Raji (cell line): ENCODE results near the gene TGFA.

ENCODE experiments used
- POLR2A ChIP-seq: IDR thresholded peaks from 2 replicates; pipeline ENCODE4 v1.6.1; 2011; ENCODE audit warnings: low read depth, low read length, control low read depth; ENCODE audit not compliant: insufficient read depth

The TGFA gene

DNA sequence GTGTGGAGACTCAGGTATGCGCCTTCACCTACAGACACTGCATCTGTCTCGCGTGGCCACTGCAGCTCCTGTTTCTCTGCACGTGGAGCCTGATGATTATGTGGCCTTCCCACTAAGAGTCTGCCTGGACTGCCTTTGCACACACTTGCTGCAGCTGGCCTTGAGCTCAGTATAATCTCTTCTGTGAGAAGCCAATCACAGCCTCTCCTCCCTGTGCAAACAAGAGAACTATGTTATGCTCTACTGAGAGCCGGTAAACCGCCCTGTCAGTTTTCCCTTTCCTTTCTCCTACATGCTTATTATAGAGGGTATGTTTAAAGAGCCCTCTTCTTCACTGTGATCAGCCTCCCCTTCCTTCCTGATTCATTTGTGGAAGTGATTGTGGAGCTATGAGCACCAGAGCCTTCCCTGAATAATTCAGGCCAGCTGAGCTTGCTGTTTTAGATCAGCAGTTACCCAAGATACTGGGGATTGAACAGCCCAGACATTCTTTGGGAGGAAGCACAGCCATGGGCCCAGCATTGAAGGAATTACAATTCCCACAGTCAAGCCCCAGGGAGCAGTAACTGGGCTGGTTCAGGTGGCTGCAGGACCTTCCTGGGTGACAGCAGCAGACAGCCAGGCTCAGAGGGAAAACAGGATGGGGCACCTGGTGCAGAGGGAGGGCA, 3.7 kb upstream of the TGFA start:
- TF ChIP-seq POLR2A, result no peak

DNA sequence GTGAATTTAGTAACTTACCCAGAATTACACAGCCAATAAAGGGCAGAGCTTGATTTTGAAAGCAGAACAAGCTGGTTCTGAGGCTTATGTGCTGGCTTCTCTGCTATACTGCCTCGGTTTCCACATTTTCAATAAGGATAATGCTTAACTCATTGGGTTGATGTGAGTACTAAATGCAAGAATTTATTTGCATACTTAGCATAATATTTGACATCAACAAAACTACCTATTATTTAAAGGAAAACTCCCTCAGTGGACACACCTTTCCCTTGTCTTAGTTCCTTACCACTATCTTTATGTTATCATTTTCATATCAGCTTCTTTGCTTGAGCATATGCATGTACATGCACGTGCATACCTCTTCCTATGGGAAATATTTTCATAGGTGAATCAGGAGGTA, 3.0 kb upstream of the TGFA start:
- TF ChIP-seq POLR2A, result no peak

DNA sequence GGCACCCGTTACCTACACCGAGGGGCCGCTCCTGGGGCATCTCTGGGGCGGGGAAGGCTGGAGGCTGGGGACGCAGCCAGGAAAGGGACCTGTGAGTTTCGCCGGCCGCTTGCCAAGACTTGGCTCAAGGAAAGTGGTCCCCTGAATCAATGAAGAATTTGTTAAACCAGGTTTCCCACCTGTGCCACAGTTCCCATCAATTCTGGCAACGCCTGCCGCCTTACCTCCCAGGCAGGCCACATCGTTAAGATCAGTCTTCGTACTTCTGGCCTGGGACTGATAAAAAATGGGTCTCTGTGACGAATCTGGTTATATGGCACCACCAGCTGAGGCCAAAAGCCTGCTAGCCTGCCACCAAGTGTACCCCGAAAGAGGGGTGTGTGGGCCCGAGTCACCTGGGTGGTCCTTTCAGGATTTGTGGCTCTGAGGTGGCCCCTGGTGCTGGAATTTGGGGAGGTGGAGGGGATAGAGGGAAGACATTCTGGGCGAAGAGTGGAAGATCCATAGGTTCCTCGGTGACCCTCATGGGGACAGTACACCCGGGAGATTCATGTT, 789 bp upstream of the TGFA start:
- TF ChIP-seq POLR2A, result no peak

DNA sequence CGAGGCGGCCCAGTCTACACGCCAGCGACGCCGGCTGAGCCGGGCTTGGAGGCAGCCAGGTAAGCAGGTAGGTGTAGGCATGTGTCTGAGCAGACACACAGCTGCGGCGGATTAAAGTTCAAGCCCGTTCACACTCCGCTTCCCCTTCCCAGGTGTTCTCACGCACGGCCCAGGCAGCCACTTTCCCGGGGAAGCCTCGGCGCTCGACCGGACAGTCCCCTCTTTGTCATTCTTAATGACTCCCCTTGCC, 367 bp downstream of the TGFA start:
- TF ChIP-seq POLR2A, result no peak

DNA sequence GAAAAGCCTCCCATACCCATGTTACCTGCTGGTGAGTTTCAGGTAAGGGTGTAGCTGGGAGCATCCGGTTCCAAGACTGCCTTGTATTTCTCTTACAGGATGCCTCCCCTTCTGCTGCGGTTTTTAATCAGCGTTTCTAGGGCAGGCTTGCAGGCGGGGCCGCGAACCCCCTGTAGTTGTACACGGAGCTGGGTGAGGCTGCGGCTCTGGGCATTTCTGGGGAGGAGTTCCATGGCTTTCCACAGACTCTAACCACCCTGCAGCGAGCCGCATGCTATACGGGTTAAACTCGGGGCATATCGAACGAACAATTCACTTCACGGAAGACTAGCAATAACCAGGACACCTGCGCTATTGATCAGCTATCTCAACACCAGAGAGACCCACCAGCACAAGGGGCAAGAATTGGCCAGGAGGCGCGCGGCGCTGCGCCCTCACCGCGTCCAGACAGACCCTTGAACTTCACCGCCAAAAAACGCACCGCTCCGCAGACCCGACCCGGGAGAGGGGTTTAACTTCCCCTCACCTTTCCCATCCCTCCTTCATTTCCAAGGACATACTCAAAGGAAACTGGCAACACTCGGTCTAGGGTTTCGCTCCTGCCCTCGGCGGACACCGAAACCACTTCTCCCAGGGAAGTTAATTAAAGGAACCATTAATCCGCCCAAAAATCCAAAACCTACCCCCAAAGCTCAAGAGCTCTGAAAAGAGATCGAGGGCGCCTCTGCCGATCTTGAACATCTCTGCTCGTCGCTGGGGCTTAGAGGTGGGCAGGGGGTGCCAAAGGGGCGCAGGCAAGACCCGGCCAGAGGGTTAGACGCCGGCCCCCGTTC, 909 bp downstream of the TGFA start:
- TF ChIP-seq POLR2A, result no peak

DNA sequence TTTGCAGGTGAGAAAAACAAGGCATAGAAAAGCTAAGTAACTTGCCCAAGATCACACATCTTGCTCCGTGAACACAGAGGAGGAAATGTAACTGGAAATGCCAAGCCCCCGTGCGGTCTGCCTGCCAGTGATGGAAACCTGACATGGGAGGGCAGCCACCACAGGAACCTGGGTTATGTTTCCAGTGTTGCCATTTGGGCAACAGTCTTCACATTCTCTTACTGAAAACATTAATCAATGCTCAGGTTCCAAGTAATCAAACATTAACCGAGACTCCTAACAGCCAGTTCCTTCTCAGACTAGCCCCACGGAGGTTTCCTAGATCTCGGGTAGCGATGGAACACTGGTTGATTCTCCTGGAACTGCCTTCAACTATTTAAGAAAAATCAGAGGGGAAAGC, 2.5 kb downstream of the TGFA start:
- TF ChIP-seq POLR2A, result no peak

DNA sequence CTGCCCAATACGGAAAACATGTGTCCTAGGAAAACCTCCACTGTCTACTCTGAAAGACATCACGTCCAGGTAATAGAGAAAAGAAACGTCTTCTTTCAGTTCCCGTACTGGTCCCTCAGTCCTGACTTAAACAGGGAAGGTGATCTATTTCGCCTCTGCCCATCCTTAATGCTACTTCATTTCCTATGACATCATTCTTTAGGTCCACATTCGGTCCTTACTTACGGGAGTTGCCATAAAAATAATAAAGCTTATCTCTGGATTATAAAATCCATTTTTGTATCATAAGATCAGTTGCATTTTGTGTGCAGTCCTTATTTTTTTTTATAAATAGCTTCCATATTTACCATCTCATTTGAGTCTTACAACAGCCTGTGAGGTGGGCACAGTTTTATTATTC, 3.7 kb downstream of the TGFA start:
- TF ChIP-seq POLR2A, result no peak

DNA sequence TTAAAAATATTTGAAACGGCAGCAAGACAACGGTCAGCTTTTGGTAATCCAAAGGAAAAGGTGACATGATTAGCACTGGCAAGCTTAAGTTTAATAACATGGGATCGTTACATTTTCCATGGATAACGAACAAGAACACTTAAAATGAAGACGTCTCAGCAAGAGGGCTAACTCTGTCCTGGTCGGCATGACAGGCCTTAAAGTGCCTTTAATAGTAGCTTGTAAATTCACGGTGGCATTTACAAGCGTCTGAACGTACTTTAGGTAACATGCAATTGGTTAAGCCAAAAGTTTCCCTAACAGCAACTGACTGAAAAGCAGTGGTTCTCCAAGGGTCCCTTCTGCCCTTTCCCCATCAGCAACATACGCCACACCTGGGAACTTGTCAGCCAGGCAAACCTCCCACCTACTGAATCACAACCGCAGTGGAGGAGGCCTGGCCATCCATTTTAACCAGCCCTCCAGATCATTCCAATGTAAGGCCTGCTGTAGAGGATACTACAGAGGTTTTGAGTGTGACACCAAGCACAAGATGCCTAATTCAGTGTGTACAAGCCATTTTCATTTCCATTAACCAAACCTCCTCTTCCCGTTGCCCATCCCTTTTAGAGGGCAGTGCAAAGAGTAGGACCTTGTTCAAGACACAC, 4.4 kb downstream of the TGFA start:
- TF ChIP-seq POLR2A, result no peak

DNA sequence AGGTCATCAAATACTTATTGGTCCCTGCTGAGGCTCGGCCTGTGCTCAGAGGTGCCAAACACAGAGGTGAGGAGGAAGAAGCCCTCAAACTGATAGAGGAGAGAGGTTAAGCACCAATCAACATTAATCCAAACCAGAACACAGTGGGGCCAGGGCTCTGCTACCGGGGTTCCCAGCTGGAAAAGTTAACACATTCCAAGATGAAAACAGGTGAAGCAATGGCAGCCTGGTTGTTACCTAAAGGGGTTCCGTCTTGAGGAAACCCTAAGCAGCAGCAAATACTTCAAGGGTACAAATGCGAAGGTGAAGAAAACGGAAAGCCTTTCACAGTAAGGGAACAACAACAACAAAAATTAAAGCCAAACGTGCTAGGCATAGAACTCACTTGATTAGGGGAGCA, 5.4 kb downstream of the TGFA start:
- no peak for TF ChIP-seq POLR2A

DNA sequence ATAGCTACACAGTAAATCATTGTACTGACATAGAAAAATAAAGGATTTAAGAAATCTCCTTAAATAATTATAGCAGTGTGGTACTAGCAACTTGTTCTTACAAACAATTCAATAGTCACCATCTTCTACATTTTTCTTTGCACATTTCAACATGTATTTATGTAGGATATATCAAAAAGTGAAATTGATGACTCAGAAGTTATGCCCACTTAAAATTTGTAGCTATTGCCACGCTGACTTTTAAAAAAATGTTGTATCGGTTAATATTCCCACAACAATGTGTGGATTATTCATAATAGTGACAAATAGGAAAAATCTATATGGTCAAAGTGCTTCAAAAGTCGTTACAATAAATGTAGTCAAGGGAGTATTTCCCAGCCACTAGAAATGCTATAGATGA, 6.7 kb downstream of the TGFA start:
- no peak for TF ChIP-seq POLR2A

DNA sequence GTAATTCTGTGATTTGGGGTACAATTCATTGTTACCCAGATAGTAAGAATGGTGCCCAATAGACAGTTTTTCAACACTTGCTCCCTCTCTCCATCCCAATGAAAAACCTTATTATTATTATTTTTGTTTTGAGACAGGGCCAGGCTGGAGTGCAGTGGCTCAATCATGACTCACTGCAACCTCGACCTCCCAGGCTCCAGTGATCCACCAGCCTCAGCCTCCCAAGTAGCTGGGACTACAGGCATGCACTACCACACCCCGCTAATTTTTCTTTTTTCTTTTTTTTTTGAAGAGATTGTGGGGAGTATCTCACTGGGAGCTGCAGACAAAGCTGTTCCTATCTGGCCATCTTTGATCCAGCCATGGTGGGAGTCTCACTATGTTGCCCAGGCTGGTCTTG, 7.2 kb downstream of the TGFA start:
- no peak for TF ChIP-seq POLR2A

DNA sequence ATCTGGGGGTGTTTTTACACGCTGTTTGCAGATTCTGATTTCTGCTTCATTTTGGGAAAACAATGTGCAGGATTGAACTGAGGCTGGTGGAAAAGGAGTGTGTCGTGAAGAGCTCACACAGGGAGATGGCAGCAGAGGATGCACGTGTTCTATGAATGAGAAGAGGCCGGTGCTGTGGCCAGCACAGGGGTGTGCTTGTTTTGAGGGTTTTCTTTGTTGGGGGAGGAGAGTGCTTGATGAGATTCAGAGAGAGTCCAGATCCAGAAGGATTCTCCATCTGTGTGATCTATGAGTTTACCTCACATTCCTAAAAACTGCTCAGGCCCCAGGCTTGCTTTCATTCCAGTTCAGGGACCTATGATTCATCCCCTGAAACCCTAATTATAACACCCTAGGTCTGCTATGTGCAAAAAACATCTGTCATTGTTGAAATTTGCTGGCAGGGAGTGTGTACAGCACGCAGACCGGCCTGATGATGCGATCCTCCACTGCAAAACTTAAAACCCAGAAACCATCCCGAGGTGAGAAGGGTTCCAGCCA, 12.1 kb downstream of the TGFA start:
- TF ChIP-seq POLR2A, result no peak

DNA sequence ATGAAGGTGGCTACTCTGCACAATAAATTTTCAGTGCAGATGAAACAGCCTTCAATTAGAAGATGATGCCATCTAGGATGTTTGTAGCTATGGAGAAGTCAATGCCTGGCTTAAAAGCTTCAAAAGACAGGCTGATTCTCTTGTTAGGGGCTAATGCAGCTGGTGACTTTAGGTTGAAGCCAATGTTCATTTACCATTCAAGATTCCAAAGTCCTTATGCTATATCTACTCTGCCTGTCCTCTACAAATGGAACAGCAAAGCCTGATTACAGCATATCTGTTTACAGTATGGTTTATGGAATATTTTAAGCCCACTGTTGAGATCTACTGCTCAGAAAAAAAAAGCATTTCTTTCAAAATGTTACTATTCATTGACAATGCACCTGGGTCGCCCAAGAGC, 15.8 kb downstream of the TGFA start:
- TF ChIP-seq POLR2A, result no peak

DNA sequence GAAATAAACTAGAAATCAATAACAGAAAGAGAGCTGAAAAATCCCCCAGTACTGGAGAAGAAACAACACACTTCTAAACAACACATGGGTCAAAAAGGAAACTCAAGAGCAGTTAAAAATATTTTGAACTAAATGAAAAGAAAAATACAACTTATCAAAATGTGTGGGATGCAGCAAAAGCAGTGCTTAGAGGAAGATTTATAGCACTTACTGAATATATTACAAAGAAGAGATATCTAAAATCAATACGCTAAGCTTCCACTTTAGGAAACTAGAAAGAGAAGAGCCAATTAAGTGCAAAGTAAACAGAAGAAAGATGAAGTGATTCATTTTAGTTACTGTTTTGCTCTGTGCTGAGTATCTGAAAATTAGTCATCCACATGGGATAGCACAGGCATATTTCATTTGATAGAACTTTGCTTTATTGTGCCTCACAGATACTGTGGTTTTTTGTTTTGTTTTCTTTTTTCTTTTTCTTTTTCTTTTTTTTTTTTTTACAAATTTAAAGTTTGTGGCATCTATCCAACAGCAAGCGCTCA, 17.0 kb downstream of the TGFA start:
- no peak for TF ChIP-seq POLR2A

DNA sequence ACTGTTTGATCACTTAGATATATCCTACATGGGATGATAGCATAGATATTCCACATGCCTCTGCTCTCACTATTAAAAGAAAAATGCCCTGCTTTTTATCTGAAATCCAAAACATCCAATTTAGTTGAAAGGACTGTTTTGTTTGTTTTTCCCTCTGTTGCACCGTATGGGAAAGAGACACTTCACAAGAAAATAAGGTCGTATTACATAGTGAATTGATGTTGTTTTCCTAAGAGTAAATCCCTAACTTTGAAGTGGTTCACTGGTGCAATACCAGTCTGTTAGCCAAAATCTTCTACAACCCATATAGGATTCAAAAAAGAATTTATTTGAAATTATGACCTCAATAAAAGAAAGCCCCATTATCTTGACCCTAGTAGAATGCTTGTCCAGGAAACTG, 18.1 kb downstream of the TGFA start:
- no peak for TF ChIP-seq POLR2A

DNA sequence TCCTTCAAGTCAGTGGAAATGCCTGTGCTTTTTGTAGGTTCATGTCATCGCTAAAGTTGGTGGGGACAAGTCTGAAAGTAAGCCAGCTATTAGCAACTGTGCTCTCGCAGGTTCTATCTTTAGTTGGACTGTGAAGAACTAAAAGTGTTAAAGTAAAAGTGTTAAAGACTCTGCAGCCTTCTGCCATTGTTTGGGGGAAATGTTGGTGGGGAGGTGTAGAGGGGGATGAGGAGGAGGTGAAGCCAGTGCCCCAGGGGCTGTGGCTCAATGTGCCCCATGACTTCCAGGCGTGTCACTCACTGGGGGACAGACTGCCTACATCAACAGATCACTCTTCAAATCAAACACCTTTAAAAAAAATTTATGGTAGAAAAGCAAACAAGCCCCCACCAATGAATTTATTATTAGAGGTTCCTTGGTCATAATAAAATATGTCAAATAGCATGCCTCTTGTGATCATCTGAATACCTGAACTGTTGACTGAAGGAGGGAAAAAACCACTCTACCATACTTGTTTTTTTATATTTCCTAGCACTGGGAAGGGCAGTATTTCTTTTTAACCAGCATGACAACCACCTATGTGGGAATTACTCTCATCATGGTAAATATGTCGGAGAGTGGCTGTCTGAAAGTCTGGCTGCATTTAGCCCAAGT, 19.3 kb downstream of the TGFA start:
- no peak for TF ChIP-seq POLR2A
